GM12878 (cell line): ENCODE data around the gene KRTAP10-11. TPM values are rescaled to one million over a fixed set of nuclear protein-coding genes. Genes with fewer than 3 reads are reported as not detected.
"Not testable (repeated sequence)": the region's sequence is repeated elsewhere in the genome, so short reads cannot be mapped to it uniquely, and the experiment has no call there.

Source experiments
- ATAC-seq: fragments of 200-7000 bp; cut with Tn5 transposase; 3 replicates; pipeline ENCODE4 v1.9.1; 2020; ENCODE audit warnings: mild to moderate bottlenecking, moderate library complexity
- BruUV-seq: library from RNA; stranded (reverse); fragments of 400-500 nt; replicated peaks from 2 replicates; lab custom pipeline; 2021; lab: Mats Ljungman, UMichigan
- CTCF ChIA-PET: fragments of 300-600 bp; sonication (Branson Sonifier 250); formaldehyde crosslinking; extraction: SDS; loops from one replicate; lab custom pipeline; 2021; ENCODE audit warnings: inconsistent platforms; lab: Yijun Ruan, JAX
- POLR2A ChIA-PET: fragments of 350-600 bp; formaldehyde crosslinking; extraction: SDS; loops from one replicate; lab custom pipeline; 2021; ENCODE audit warnings: inconsistent platforms; lab: Charles Lee
- RAD21 ChIA-PET: fragments of 300-600 bp; sonication (Branson Sonifier 250); formaldehyde crosslinking; loops from one replicate; lab custom pipeline; 2023; ENCODE audit warnings: antibody characterized with exemption; ENCODE audit not compliant: unreplicated experiment; lab: Charles Lee
- SMC1A ChIA-PET: fragments of 300-600 bp; sonication (Branson Sonifier 250); formaldehyde crosslinking; loops from one replicate; lab custom pipeline; 2023; ENCODE audit not compliant: unreplicated experiment, uncharacterized antibody; lab: Charles Lee
- DNase-seq: peaks from one replicate; pipeline ENCODE4 v3.0.0-alpha.2; 2011; ENCODE audit warnings: low read depth, low spot score
- FAIRE-seq: peaks from 3 replicates; lab custom pipeline; 2011; peaks lifted over from hg19 to GRCh38; lab: Jason Lieb, UNC
- H2AFZ ChIP-seq: 2 replicates; pipeline ENCODE4 v1.6.0; 2011; ENCODE audit warnings: low read depth, low read length, control low read depth; ENCODE audit not compliant: control insufficient read depth
- H3K27ac ChIP-seq: 2 replicates; pipeline ENCODE4 v1.5.1; 2011; ENCODE audit warnings: control low read depth; ENCODE audit not compliant: control insufficient read depth, insufficient read depth
- H3K27me3 ChIP-seq, 2 experiments: replicated peaks in 1 of 2; 2 replicates each; pipeline versions ENCODE4 v1.6.0 to v1.6.1; 2011; ENCODE audit warnings: low read length in 1 of 2; ENCODE audit not compliant: control insufficient read depth in 2 of 2, insufficient read depth in 2 of 2
- H3K36me3 ChIP-seq, 2 experiments: 2 replicates each; pipeline ENCODE4 v1.5.1; 2011; ENCODE audit warnings: low read length in 1 of 2; ENCODE audit not compliant: control insufficient read depth in 2 of 2, insufficient read depth in 2 of 2
- H3K4me1 ChIP-seq: 2 replicates; pipeline ENCODE4 v1.6.1; 2011; ENCODE audit warnings: mild to moderate bottlenecking, low read length, moderate library complexity, mixed read lengths; ENCODE audit not compliant: control insufficient read depth, insufficient read depth
- H3K4me2 ChIP-seq: 2 replicates; pipeline ENCODE4 v1.6.0; 2011; ENCODE audit warnings: control low read depth; ENCODE audit not compliant: control insufficient read depth, insufficient read depth
- H3K4me3 ChIP-seq: fragments of 200-600 bp; sonication (generic); 2 replicates; pipeline ENCODE4 v1.5.1; 2016
- H3K79me2 ChIP-seq: 2 replicates; pipeline ENCODE4 v1.6.0; 2011; ENCODE audit warnings: low read length; ENCODE audit not compliant: control insufficient read depth, insufficient read depth
- H3K9ac ChIP-seq: 2 replicates; pipeline ENCODE4 v1.8.0; 2011; ENCODE audit warnings: low read length, control low read depth, mixed read lengths; ENCODE audit not compliant: control insufficient read depth, insufficient read depth
- H3K9me3 ChIP-seq: replicated peaks from 3 replicates; pipeline ENCODE4 v1.5.1; 2011; ENCODE audit warnings: mild to moderate bottlenecking, low read length; ENCODE audit not compliant: control insufficient read depth, insufficient read depth
- H4K20me1 ChIP-seq: 2 replicates; pipeline ENCODE4 v1.6.0; 2011; ENCODE audit not compliant: control insufficient read depth, insufficient read depth
- NR2C2 ChIP-seq: IDR thresholded peaks from 2 replicates; pipeline ENCODE4 v1.6.1; 2011; ENCODE audit warnings: borderline replicate concordance, low read depth; ENCODE audit not compliant: control insufficient read depth, insufficient read length
- NRF1 ChIP-seq: conservative IDR thresholded peaks from 2 replicates; pipeline ENCODE4 v1.6.1; 2011; ENCODE audit warnings: mild to moderate bottlenecking, low read depth, low read length, improper control_type of control experiment
- RFX5 ChIP-seq: IDR thresholded peaks from 2 replicates; pipeline ENCODE4 v1.6.1; 2011; ENCODE audit warnings: low read depth, low read length, improper control_type of control experiment
- SMC3 ChIP-seq: IDR thresholded peaks from 2 replicates; pipeline ENCODE4 v1.6.1; 2011; ENCODE audit warnings: low read length, improper control_type of control experiment, borderline replicate concordance
- YBX1 ChIP-seq: fragments of 450-650 bp; IDR thresholded peaks from 2 replicates; pipeline ENCODE4 v1.6.1; 2016; ENCODE audit warnings: antibody characterized with exemption
- ZBTB4 ChIP-seq: fragments of 450-650 bp; formaldehyde crosslinking; IDR thresholded peaks from 2 replicates; pipeline ENCODE4 v1.4.0; 2022; ENCODE audit warnings: mild to moderate bottlenecking, moderate library complexity
- WGBS: methylation state at CpG from one replicate; pipeline ENCODE4 v1.1.6; 2016; ENCODE audit warnings: low lambda C conversion rate; ENCODE audit not compliant: insufficient replicate concordance, insufficient coverage; ENCODE audit errors: missing lambda C conversion rate; 5-methylcytosine and 5-hydroxymethylcytosine counted together
- in situ Hi-C: fragments of 300-500 bp; cut with MboI; formaldehyde crosslinking; loops from 9 replicates; pipeline ENCODE4 v1.14.3; 2018; ENCODE audit warnings: mixed read lengths
- intact Hi-C: fragments of 100-400 bp; cut with micrococcal nuclease; formaldehyde crosslinking; loops from one replicate; pipeline ENCODE4 v1.14.2; 2022; ENCODE audit not compliant: unreplicated experiment
- polyA plus RNA-seq, 11 experiments: library from polyadenylated mRNA; depleted of rRNA in 4 of 11; unstranded in 6 of 11; stranded (reverse) in 5 of 11; fragments of >200 nt; fragmentation: Nextera tagmentation in 4 of 11; fragmentation: Illumina TruSeq in 1 of 11; extraction: Ambion mirVana in 4 of 11; extraction: Trizol in 1 of 11; gene quantifications; 1 replicate in 1 of 11; 2 replicates in 10 of 11; pipeline versions ENCODE4 v1.2.1 to v1.2.3, GENCODE V29; 2011 to 2016; ENCODE audit warnings: inconsistent platforms in 2 of 11, missing spikeins in 2 of 11, low read depth in 1 of 11
- total RNA-seq, 4 experiments: library from RNA; depleted of rRNA in 3 of 4; stranded (reverse); fragments of >200 nt in 3 of 4; fragmentation: Illumina TruSeq in 1 of 4; extraction: Trizol in 1 of 4; gene quantifications; 2 replicates each; pipeline versions ENCODE4 v1.2.1 to v1.2.3, GENCODE V29; 2013 to 2021
- TF ChIP-seq, protein P1 (sequence below): IDR thresholded peaks from 2 replicates; pipeline ENCODE4 v1.6.1; 2011; ENCODE audit warnings: borderline replicate concordance, low read depth, mild to moderate bottlenecking, moderate library complexity, low read length; ENCODE audit not compliant: insufficient read depth, poor library complexity, severe bottlenecking
- TF ChIP-seq, protein P2 (sequence below): fragments of 450-650 bp; IDR thresholded peaks from 2 replicates; pipeline ENCODE4 v1.6.1; 2017; ENCODE audit warnings: mild to moderate bottlenecking, low read depth, inconsistent platforms; ENCODE audit not compliant: poor library complexity, severe bottlenecking

The KRTAP10-11 gene
- total and polyA plus RNA-seq, 10 of the 15 experiments (the other 5 are each of a cell fraction or from before 2014, with no cell fraction given) = not detected

DNA sequence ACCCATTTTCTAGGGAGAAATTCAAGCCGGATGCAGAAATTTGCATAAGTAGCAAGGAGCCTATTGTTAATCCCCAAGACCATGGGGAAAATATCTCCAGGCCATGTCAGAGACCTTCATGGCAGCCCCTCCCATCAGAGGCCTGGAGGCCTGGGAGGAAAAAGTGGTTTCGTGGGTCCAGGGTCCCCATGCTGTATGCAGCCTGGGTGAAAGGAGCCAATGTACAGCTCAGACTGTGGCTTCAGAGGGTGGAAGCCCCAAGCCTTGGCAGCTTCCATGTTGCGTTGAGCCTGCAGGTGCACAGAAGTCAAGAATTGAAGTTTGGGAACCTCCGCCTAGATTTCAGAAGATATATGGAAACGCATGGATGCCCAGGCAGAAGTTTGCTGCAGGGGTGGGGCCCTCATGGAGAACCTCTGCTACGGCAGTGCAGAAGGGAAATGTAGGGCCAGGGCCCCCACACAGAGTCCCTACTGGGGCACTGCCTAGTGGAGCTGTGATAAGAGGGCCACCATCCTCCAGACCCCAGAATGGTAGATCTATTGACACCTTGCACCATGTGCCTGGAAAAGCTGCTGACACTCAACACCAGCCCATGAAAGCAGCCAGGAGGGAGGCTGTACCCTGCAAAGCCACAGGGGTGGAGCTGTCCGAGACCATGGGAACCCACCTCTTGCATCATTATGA lies 35.9 kb upstream of the KRTAP10-11 start:
- RAD21 ChIA-PET, BruUV-seq, H3K9me3 ChIP-seq, H3K4me3 ChIP-seq, SMC1A ChIA-PET, CTCF ChIA-PET, H3K9ac ChIP-seq, H3K4me1 ChIP-seq, DNase-seq, H3K27ac ChIP-seq, H4K20me1 ChIP-seq, FAIRE-seq, H3K4me2 ChIP-seq, H2AFZ ChIP-seq, H3K79me2 ChIP-seq, ATAC-seq, in situ Hi-C loops, POLR2A ChIA-PET, H3K27me3 ChIP-seq, H3K36me3 ChIP-seq, intact Hi-C loops: not testable (repeated sequence)
- 42% methylated on average over 7 of the region's 7 CpGs for WGBS

DNA sequence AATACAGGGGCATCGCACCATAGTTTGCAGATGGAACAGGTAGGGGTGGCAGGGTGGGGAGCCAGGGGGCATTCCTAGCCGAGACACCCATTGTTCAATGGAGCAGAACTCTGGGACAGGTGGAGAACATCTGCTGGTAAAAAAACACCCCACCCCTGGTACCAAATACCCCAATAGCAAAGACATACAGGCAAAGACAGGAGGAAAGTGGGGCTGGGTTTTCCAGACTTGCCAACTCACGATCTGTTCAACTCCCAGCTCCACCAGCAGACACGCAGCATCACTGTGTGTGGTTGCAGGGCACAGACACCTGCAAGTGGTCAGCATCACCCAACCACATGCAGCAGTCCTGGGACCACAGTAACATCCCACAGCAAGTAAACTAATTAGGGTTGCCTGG lies 34.7 kb upstream of the KRTAP10-11 start:
- Histone ChIP-seq H3K4me3 (no peak overlapping the region), H4K20me1 (no peaks in the 10 kb centered on the region), H3K27me3 (no peaks in the 10 kb centered on the region), H3K79me2 (no peaks in the 10 kb centered on the region), H2AFZ (no peak overlapping the region), H3K9me3 (peaks cover 2% of the 10 kb centered on the region; the same call in 1 of the 3 replicates), H3K4me2 (no peak overlapping the region), H3K9ac (no peak overlapping the region), H3K36me3 (no peaks in the 10 kb centered on the region), H3K4me1 (no peaks in the 10 kb centered on the region), H3K27ac (no peak overlapping the region)
- no peak for ATAC-seq
- ChIA-PET CTCF (no interaction called here), RAD21 (no interaction called here), POLR2A (no interaction called here), SMC1A (no interaction called here)
- in situ Hi-C loops (no loop called here), intact Hi-C loops (no loop called here)
- FAIRE-seq = no peak
- BruUV-seq = no TSS peak
- DNase-seq = no peak
- 3% methylated on average over 4 of the region's 4 CpGs for WGBS
- no peak for TF ChIP-seq SMC3
- no peak for TF ChIP-seq NRF1
- TF ChIP-seq, protein P1, sequence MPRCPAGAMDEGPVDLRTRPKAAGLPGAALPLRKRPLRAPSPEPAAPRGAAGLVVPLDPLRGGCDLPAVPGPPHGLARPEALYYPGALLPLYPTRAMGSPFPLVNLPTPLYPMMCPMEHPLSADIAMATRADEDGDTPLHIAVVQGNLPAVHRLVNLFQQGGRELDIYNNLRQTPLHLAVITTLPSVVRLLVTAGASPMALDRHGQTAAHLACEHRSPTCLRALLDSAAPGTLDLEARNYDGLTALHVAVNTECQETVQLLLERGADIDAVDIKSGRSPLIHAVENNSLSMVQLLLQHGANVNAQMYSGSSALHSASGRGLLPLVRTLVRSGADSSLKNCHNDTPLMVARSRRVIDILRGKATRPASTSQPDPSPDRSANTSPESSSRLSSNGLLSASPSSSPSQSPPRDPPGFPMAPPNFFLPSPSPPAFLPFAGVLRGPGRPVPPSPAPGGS = no peak
- TF ChIP-seq ZBTB4 (CRISPR knock-in tag) = no peak
- no peak for TF ChIP-seq YBX1
- TF ChIP-seq, protein P2, sequence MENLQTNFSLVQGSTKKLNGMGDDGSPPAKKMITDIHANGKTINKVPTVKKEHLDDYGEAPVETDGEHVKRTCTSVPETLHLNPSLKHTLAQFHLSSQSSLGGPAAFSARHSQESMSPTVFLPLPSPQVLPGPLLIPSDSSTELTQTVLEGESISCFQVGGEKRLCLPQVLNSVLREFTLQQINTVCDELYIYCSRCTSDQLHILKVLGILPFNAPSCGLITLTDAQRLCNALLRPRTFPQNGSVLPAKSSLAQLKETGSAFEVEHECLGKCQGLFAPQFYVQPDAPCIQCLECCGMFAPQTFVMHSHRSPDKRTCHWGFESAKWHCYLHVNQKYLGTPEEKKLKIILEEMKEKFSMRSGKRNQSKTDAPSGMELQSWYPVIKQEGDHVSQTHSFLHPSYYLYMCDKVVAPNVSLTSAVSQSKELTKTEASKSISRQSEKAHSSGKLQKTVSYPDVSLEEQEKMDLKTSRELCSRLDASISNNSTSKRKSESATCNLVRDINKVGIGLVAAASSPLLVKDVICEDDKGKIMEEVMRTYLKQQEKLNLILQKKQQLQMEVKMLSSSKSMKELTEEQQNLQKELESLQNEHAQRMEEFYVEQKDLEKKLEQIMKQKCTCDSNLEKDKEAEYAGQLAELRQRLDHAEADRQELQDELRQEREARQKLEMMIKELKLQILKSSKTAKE = no peak
- no peak for TF ChIP-seq NR2C2
- TF ChIP-seq RFX5 = no peak
